Activated T-helper 17 cell treated with anti-CD3 and anti-CD28 coated beads, Interleukin-2, amount 50 U/mL, for 72 hours (primary cell): ENCODE measurements around the gene SPANXB1. TPM values are rescaled to one million over a fixed set of nuclear protein-coding genes. Genes with fewer than 3 reads are reported as not detected.
"Not testable (repeated sequence)": the region's sequence is repeated elsewhere in the genome, so short reads cannot be mapped to it uniquely, and the experiment has no call there.

Source experiments
- ATAC-seq: fragments of 150-1000 bp; cut with Tn5 transposase; replicated peaks from 2 replicates; pipeline ENCODE4 v1.10.0; 2021; ENCODE audit warnings: mild to moderate bottlenecking, moderate library complexity
- H3K27ac Mint-ChIP-seq: one replicate; pipeline ENCODE4 v1.8.0; 2022; ENCODE audit warnings: mixed read lengths
- H3K27me3 Mint-ChIP-seq: one replicate; pipeline ENCODE4 v1.8.0; 2022; ENCODE audit warnings: mixed read lengths
- H3K36me3 Mint-ChIP-seq: one replicate; pipeline ENCODE4 v1.8.0; 2022; ENCODE audit warnings: low read depth, mild to moderate bottlenecking, mixed read lengths
- H3K4me1 Mint-ChIP-seq: one replicate; pipeline ENCODE4 v1.8.0; 2022; ENCODE audit warnings: mixed read lengths
- H3K4me3 Mint-ChIP-seq: one replicate; pipeline ENCODE4 v1.8.0; 2022; ENCODE audit warnings: mild to moderate bottlenecking, mixed read lengths
- H3K9me3 Mint-ChIP-seq: one replicate; pipeline ENCODE4 v1.8.0; 2022; ENCODE audit warnings: mixed read lengths
- total RNA-seq, 2 donors: library from RNA; stranded (reverse); gene quantifications; one replicate each; pipeline ENCODE4 v1.2.3, GENCODE V29; 2022

SPANXB1 gene, protein sequence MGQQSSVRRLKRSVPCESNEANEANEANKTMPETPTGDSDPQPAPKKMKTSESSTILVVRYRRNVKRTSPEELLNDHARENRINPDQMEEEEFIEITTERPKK
- total RNA-seq, result not detected

DNA sequence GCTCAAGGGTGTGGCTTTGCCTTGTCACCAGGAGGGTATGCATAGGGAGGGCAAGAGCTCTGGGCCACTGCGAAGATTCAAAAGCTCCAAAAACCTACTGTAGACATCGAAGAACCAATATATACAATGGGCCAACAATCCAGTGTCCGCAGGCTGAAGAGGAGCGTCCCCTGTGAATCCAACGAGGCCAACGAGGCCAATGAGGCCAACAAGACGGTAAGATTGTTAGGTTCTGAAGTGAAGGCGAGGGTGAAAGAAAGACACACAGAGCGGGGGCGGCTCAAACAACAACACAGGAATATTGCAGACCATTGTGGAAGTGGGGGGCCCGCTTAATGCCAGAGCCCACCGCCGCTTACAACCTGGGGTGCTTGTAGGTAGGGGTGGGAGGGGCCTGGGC is at the start of gene SPANXB1:
SPANXB1 (plus strand) TSS at position 27 of the 400 bp plus-strand sequence; CDS start at position 127, 100 bp downstream.
- H3K4me3 Mint-ChIP-seq, H3K4me1 Mint-ChIP-seq, H3K27ac Mint-ChIP-seq, H3K9me3 Mint-ChIP-seq, H3K27me3 Mint-ChIP-seq, H3K36me3 Mint-ChIP-seq, ATAC-seq: not testable (repeated sequence)

DNA sequence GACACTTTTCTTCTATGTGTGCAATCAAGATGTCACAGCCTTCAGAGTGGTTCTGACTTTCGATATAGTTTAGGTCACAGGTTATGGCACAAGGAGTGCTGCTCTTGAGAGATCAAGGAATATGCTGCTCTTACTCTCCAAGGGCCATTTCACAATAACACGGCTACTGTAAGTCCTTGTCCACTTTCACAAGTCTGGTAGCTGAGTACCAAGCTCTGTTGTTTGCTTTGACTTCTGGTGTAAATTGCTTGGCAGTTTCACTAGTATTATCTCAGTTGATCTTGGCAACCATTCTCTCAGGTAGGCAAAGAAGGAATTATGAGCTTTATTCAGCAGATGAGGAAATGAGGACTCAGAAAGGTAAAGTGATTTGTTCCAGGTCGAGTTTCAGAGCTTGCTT is 35.4 kb upstream of the SPANXB1 start:
- H3K27me3 Mint-ChIP-seq, result no peaks in the 10 kb centered on the region
- H3K36me3 Mint-ChIP-seq, result no peaks in the 10 kb centered on the region
- H3K4me1 Mint-ChIP-seq, result no peaks in the 10 kb centered on the region
- H3K9me3 Mint-ChIP-seq, result no peaks in the 10 kb centered on the region
- no peak overlapping the region for H3K4me3 Mint-ChIP-seq
- no peak overlapping the region for H3K27ac Mint-ChIP-seq
- no peak for ATAC-seq

DNA sequence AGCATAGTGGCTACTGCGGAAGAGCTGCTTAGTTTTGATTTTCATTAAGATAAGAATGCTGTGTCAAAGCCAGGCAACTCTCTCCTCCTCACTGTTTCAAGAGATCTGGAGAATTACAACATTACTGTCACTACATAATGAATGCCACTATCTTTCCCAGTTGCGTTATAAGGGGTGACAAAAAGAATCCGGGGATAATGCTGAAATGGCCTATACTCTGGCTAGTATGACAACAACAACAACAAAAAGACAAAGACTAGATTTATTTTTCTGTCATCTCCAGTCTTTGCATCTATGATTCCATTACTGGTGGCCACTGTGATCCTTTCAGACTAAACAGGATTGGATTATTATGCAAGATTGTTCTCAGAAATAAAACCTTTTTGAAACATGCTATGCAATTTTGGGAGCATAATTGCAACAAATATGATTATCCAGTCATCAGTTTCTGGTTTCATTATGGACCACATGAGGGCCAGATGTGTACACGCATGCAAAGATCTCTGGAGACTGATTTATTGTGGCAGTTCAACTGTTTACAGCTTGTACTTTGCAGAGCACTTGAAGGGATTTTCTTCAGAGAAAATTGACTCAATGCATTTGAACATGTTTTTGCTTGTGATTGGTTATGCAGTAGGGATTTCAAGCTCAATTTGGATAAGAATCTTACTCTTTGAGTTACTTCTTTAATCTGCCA is 31.1 kb upstream of the SPANXB1 start:
- Mint-ChIP-seq H3K9me3 (no peaks in the 10 kb centered on the region), H3K4me1 (no peaks in the 10 kb centered on the region), H3K4me3 (no peak overlapping the region), H3K27ac (no peak overlapping the region), H3K36me3 (no peaks in the 10 kb centered on the region), H3K27me3 (no peaks in the 10 kb centered on the region)
- ATAC-seq, result no peak

DNA sequence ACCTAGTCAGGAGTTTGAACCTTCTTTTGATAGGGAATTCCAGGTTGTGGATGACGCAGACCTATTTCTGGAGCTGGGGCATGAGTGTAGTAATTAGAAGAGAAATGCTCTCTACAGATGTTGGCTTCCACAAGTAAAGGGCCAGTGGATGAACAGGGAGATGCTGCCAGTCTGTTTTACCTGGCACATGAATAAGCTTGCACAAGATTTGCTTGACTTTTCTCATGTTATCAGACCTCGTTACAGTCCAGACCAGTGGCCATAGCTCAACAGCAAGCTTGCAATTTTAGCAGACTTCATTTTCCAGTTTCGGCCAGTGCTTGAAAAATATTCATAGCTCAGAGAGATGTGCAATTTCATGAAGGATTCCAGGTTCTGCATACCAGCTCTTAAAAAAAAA is 26.9 kb upstream of the SPANXB1 start:
- ATAC-seq, result no peak
- Mint-ChIP-seq H3K27ac (no peak overlapping the region), H3K9me3 (no peaks in the 10 kb centered on the region)

DNA sequence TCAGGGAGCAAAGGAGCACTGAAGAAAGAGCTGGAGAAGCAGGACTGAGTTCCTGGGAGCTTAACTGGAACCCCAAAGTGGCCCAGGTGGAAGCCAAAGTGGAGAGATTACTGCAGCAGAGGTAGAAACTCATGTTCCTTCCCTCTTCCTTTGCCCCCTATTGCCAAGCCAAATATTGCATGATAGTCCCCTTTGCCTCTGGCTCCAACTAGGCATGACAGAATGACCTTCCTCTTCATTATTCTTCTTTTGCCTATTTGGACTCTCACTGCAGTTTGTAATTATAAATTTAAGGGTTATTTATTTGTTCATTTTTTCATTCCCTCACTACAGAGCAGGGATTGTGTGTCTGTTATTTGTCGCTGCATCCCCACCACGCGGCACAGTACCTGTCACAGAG is 22.1 kb upstream of the SPANXB1 start:
- H3K4me3 Mint-ChIP-seq, result no peak overlapping the region
- no peak overlapping the region for H3K27ac Mint-ChIP-seq
- no peaks in the 10 kb centered on the region for H3K9me3 Mint-ChIP-seq
- no peaks in the 10 kb centered on the region for H3K27me3 Mint-ChIP-seq
- no peaks in the 10 kb centered on the region for H3K36me3 Mint-ChIP-seq
- H3K4me1 Mint-ChIP-seq, result no peaks in the 10 kb centered on the region
- no peak for ATAC-seq

More for the DNA sequence above, 26.9 kb upstream of the SPANXB1 start:
- Mint-ChIP-seq H3K4me1 (no peaks in the 10 kb centered on the region), H3K27me3 (no peaks in the 10 kb centered on the region), H3K4me3 (no peak overlapping the region), H3K36me3 (no peaks in the 10 kb centered on the region)

DNA sequence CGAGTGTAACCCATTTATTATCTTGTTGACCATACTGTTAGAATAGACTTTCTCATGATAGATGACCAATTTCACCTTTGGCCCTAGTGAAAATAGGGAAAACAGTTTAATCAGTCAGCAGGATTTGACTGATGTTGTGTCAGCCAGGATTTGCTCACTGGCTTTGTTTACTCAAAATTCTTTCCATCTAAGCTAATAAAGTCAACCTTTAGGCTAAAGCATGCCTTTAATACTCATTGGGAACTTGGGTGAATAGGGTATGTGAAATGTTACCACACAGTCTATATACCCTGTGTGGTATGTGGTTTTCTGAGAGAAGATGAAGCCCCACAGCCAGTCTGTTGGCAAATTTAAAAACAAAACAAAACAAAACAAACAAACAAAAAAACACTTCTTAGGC is 18.7 kb upstream of the SPANXB1 start:
- Mint-ChIP-seq H3K27me3 (no peaks in the 10 kb centered on the region), H3K9me3 (no peaks in the 10 kb centered on the region), H3K4me1 (no peaks in the 10 kb centered on the region), H3K4me3 (no peak overlapping the region), H3K36me3 (no peaks in the 10 kb centered on the region), H3K27ac (no peak overlapping the region)
- no peak for ATAC-seq

DNA sequence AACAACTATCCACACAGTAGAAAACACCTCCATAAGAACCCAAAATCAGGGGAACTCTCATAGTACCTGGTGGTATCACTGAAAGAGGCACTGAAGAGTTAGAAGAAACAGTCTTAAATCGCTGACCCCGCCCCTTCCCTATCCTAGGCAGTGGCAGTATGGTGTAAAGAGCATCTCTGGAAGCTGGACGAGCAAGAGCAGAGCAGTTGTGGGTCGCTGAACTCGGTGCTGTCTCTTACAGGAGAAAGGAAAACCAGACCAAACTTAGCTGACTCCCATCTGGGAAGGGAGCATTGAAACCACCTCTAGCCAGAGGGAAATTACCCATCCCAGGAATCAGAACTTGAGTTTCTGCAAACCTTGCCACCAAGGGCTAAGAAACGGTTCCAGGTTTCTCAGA is 2.8 kb downstream of the SPANXB1 start:
- H3K27me3 Mint-ChIP-seq, ATAC-seq, H3K4me3 Mint-ChIP-seq, H3K27ac Mint-ChIP-seq, H3K36me3 Mint-ChIP-seq, H3K4me1 Mint-ChIP-seq, H3K9me3 Mint-ChIP-seq: not testable (repeated sequence)

DNA sequence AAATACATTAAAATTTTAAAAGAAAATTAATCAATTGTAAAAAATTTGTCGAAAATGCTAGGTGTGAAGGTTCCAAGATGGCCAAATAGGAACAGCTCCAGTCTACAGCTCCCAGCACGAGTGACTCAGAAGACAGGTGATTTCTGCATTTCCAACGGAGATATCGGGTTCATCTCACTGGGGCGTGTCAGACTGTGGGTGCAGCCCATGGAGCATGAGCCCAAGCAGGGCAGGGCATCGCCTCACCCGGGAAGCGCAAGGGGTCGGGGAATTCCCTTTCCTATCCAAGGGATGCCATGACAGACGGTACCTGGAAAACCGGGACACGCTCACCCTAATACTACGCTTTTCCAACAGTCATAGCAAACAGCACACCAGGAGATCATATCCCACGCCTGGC is 41.9 kb downstream of the SPANXB1 start:
- H3K36me3 Mint-ChIP-seq, H3K4me3 Mint-ChIP-seq, H3K4me1 Mint-ChIP-seq, ATAC-seq, H3K9me3 Mint-ChIP-seq, H3K27ac Mint-ChIP-seq, H3K27me3 Mint-ChIP-seq: not testable (repeated sequence)

DNA sequence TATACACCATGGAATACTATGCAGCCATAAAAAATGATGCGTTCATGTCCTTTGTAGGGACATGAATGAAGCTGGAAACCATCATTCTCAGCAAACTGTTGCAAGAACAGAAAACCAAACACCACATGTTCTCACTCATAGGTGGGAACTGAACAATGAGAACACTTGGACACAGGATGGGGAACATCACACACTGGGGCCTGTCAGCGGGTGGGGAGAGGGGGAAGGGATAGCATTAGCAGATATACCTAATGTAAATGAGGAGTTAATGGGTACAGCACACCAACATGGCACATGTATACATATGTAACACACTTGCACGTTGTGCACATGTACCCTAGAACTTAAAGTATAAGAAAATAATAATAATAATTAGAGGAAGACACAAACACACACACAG is 47.5 kb downstream of the SPANXB1 start:
- H3K4me1 Mint-ChIP-seq, H3K4me3 Mint-ChIP-seq, ATAC-seq, H3K36me3 Mint-ChIP-seq, H3K9me3 Mint-ChIP-seq, H3K27me3 Mint-ChIP-seq, H3K27ac Mint-ChIP-seq: not testable (repeated sequence)

DNA sequence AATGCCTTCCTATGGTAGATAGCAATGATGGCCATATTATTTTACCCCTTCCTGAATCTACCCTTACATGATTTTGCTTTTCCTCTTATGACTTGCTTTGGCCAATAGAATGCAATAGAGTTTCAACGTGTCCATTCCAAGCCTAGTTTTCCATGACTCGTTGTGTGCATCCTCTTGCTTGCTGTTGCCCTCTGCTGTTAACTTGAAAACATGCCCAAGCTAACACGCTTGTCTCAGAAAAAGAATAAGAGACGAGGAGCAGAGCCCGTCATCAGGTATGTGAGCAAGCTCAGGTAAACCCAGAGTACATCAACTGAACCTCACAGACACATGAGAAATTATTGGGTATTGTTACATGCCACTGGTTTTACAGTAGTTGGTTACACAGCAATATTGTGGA is 49.7 kb downstream of the SPANXB1 start:
- ATAC-seq, H3K27ac Mint-ChIP-seq, H3K4me3 Mint-ChIP-seq, H3K9me3 Mint-ChIP-seq, H3K4me1 Mint-ChIP-seq, H3K27me3 Mint-ChIP-seq, H3K36me3 Mint-ChIP-seq: not testable (repeated sequence)

Other genes starting within 250 kb of the SPANXB1 start
- 10 to 100 TPM; 10.8 to 12.5 TPM for gene LDOC1, start 174.5 kb downstream of the SPANXB1 start, total RNA-seq
- not detected for gene SPANXC, start 239.9 kb downstream of the SPANXB1 start, total RNA-seq